Karpas-422 (cell line): ENCODE results near the gene KCNG2. TPM values are rescaled to one million over a fixed set of nuclear protein-coding genes. Genes with fewer than 3 reads are reported as not detected.

Experiments used
- DNase-seq: peaks from one replicate; pipeline ENCODE4 v3.0.0-alpha.2; 2015
- H2AFZ ChIP-seq: fragments of 200-600 bp; sonication (generic); 2 replicates; pipeline ENCODE4 v1.6.1; 2014; ENCODE audit warnings: antibody characterized with exemption, low read length, mixed read lengths
- H3K27ac ChIP-seq: fragments of 200-600 bp; sonication (generic); 2 replicates; pipeline ENCODE4 v1.5.1; 2014; ENCODE audit warnings: mild to moderate bottlenecking, low read length, moderate library complexity
- H3K27me3 ChIP-seq: fragments of 200-600 bp; sonication (generic); 2 replicates; pipeline ENCODE4 v1.6.1; 2014; ENCODE audit warnings: low read length, mixed read lengths
- H3K36me3 ChIP-seq: fragments of 200-600 bp; sonication (generic); 2 replicates; pipeline ENCODE4 v1.6.1; 2014; ENCODE audit warnings: low read length, mixed read lengths; ENCODE audit not compliant: insufficient read depth
- H3K4me1 ChIP-seq: fragments of 200-600 bp; sonication (generic); 2 replicates; pipeline ENCODE4 v1.6.1; 2014; ENCODE audit warnings: mild to moderate bottlenecking, low read length, mixed read lengths
- H3K4me2 ChIP-seq: fragments of 200-600 bp; sonication (generic); 2 replicates; pipeline ENCODE4 v1.6.1; 2014; ENCODE audit warnings: low read length, low read depth, mild to moderate bottlenecking; ENCODE audit not compliant: poor library complexity, severe bottlenecking
- H3K4me3 ChIP-seq: fragments of 200-600 bp; sonication (generic); 2 replicates; pipeline ENCODE4 v1.5.1; 2014; ENCODE audit warnings: mild to moderate bottlenecking, antibody characterized with exemption, low read length, mixed read lengths
- H3K79me2 ChIP-seq: fragments of 200-600 bp; sonication (generic); 2 replicates; pipeline ENCODE4 v1.6.1; 2014; ENCODE audit warnings: mild to moderate bottlenecking, low read length, mixed read lengths
- H3K9ac ChIP-seq: fragments of 200-600 bp; sonication (generic); 2 replicates; pipeline ENCODE4 v1.6.0; 2014; ENCODE audit warnings: low read length
- H3K9me2 ChIP-seq: fragments of 200-600 bp; sonication (generic), shearing (Covaris generic); replicated peaks from 2 replicates; pipeline ENCODE4 v1.6.0; 2014; ENCODE audit warnings: mild to moderate bottlenecking, low read length, moderate library complexity; ENCODE audit not compliant: insufficient read depth
- H3K9me3 ChIP-seq: fragments of 300-700, 200-600 bp; sonication (generic); 2 replicates; pipeline ENCODE4 v1.6.1; 2014; ENCODE audit warnings: low read length, mixed read lengths
- H4K20me1 ChIP-seq: fragments of 200-600 bp; sonication (generic); 2 replicates; pipeline ENCODE4 v1.6.1; 2014; ENCODE audit warnings: mild to moderate bottlenecking, antibody characterized with exemption, low read length, low read depth; ENCODE audit not compliant: insufficient read depth
- total RNA-seq: library from RNA; depleted of rRNA; stranded (reverse); fragments of >200 nt; shearing (Covaris generic); gene quantifications from 2 replicates; pipeline ENCODE4 v1.2.3, GENCODE V29; 2014; ENCODE audit warnings: low replicate concordance

The KCNG2 gene
- total RNA-seq, 1 experiment from 2014 or later = not detected

DNA sequence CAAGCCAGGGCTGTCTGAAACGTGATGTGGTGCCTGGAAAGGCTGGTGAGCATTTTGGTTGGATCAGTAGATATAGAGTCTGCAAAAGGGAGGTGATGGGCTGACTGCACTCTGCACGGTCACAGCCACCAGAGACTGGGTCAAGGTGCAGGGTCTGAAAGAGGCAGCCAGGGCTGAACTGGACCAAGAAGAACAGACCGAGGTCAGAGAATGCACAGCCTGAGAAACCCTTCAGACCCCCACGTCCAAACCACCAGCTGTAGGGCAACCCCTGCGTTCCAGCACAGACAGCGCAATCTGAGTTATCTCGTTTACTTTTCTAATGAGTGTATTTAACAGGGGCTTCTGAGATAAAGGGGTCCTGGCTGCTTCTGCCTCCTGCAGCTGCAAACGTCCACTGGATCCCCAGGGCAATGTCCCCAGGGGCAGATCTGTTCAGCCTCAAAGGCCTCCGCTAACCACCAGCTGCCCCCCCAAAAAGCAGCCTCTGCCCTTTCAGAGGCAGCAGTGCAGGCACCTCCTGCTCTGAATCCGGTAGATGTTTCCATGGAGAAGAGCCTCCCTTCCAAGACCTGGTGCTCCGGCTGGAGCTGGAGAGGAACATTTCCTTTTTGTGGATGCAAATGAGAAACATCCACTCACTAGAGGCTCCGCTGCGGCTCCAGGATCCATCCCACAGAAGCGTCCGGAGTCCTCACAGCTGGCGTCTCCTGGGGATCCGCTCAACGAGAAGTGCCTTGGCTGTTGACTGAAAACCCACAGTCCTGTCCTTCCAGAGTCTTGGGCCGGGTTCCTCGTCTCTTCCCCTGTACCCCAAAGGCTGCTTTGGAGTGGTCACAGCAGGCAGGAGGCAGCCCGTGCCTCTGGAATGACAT lies 970 bp upstream of the KCNG2 start:
- Histone ChIP-seq H2AFZ (no peak overlapping the region), H3K4me2 (no peak overlapping the region), H3K27me3 (no peaks in the 10 kb centered on the region), H3K9me3 (no peaks in the 10 kb centered on the region), H3K9me2 (no peaks in the 10 kb centered on the region), H3K4me3 (no peak overlapping the region), H4K20me1 (no peaks in the 10 kb centered on the region), H3K27ac (no peak overlapping the region), H3K36me3 (no peaks in the 10 kb centered on the region), H3K4me1 (no peaks in the 10 kb centered on the region), H3K79me2 (no peaks in the 10 kb centered on the region), H3K9ac (no peak overlapping the region)
- DNase-seq = no peak

GRCh38 chr18:79798346-79798998 lies 734 bp downstream of the KCNG2 start:
- Histone ChIP-seq H3K79me2 (no peaks in the 10 kb centered on the region), H3K9me3 (no peaks in the 10 kb centered on the region), H3K36me3 (no peaks in the 10 kb centered on the region), H3K4me2 (no peak overlapping the region), H3K9me2 (no peaks in the 10 kb centered on the region), H3K27me3 (no peaks in the 10 kb centered on the region), H3K4me3 (no peak overlapping the region), H3K9ac (no peak overlapping the region), H3K4me1 (no peaks in the 10 kb centered on the region), H3K27ac (no peak overlapping the region), H4K20me1 (no peaks in the 10 kb centered on the region), H2AFZ (no peak overlapping the region)
- no peak for DNase-seq

- no peak overlapping the region for H2AFZ ChIP-seq
Observed at GRCh38 chr18:79798999-79799370, 1.2 kb downstream of the KCNG2 start.

DNA sequence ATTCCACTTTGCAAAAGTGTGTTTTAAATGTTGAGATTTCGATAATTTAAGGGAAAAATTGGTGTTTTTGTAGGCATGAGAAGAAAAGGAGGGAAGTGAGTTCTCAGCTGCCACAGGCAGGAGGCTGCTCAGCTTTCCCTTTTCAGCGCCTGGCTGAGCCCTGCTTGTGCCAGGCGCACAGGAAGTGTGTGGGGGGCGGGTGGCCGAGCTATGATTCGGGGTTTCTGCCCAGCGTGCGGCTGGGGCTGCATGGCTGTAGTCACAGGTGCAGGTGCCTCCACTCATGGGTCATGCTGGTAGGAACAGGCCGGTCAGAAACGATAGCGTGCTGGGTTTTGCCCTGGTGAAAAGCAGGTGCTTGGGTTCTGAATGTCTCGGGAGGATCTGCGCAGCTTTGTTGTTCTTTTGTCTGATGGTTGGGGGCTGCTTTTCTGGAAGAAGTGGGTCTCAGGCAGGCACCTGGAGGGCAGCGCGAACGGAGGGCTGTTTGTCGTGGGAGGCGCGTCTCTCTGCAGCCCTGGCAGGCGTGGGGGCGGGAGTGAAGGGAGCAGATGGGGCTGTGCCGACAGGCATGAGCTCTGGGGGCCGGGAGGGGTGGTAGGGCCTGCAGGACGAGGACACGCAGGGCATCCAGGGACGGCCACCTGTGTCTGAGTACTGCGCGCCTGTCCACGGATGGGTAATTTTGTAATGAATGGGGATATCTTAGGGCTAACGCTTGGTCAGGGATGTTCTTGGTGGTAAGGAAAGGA lies 2.1 kb downstream of the KCNG2 start:
- H3K9me2 ChIP-seq = no peaks in the 10 kb centered on the region
- H3K4me2 ChIP-seq = no peak overlapping the region
- no peaks in the 10 kb centered on the region for H3K27me3 ChIP-seq
- H3K27ac ChIP-seq = no peak overlapping the region
- no peak overlapping the region for H2AFZ ChIP-seq
- H3K36me3 ChIP-seq = no peaks in the 10 kb centered on the region
- no peaks in the 10 kb centered on the region for H3K4me1 ChIP-seq
- DNase-seq = no peak
- no peaks in the 10 kb centered on the region for H3K79me2 ChIP-seq
- H3K4me3 ChIP-seq = no peak overlapping the region
- H3K9ac ChIP-seq = no peak overlapping the region
- no peaks in the 10 kb centered on the region for H3K9me3 ChIP-seq
- no peaks in the 10 kb centered on the region for H4K20me1 ChIP-seq

More at GRCh38 chr18:79798999-79799370, 1.2 kb downstream of the KCNG2 start:
- Histone ChIP-seq H3K9me2 (no peaks in the 10 kb centered on the region), H3K4me1 (no peaks in the 10 kb centered on the region), H3K79me2 (no peaks in the 10 kb centered on the region), H3K27me3 (no peaks in the 10 kb centered on the region), H3K4me2 (no peak overlapping the region), H3K27ac (no peak overlapping the region), H3K9me3 (no peaks in the 10 kb centered on the region), H3K9ac (no peak overlapping the region), H4K20me1 (no peaks in the 10 kb centered on the region), H3K4me3 (no peak overlapping the region), H3K36me3 (no peaks in the 10 kb centered on the region)
- no peak for DNase-seq

GRCh38 chr18:79800371-79801180 lies 2.8 kb downstream of the KCNG2 start:
- H3K4me2 ChIP-seq = no peak overlapping the region
- H3K9me3 ChIP-seq = no peaks in the 10 kb centered on the region
- H4K20me1 ChIP-seq = no peaks in the 10 kb centered on the region
- DNase-seq = no peak
- H3K4me3 ChIP-seq = no peak overlapping the region
- H3K27ac ChIP-seq = no peak overlapping the region
- no peaks in the 10 kb centered on the region for H3K27me3 ChIP-seq
- H3K9me2 ChIP-seq = no peaks in the 10 kb centered on the region
- no peak overlapping the region for H2AFZ ChIP-seq
- H3K36me3 ChIP-seq = no peaks in the 10 kb centered on the region
- no peaks in the 10 kb centered on the region for H3K4me1 ChIP-seq
- no peak overlapping the region for H3K9ac ChIP-seq
- no peaks in the 10 kb centered on the region for H3K79me2 ChIP-seq

DNA sequence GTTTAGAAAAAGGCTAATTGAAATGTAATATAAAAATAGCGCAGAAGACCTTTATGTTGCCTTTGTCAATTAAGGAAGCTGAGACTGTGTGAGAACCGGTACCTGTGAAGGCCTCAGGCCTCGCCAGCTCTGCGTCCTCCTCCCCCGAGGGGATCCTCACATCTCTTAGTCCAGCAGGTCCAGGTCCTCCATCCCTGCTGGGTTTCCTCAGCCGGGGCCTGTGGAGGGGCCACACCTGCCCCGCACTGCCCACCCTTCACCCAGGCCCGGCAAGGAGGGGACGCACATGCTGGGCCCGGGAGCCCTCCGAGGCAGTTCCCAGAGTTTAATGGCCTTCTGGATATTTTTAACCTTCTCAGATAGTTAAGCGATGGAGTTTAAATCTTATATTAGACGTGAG lies 3.5 kb downstream of the KCNG2 start:
- DNase-seq = no peak
- Histone ChIP-seq H3K36me3 (no peaks in the 10 kb centered on the region), H3K27ac (no peak overlapping the region), H3K27me3 (no peaks in the 10 kb centered on the region), H3K4me3 (no peak overlapping the region), H4K20me1 (no peaks in the 10 kb centered on the region), H3K4me1 (no peaks in the 10 kb centered on the region), H2AFZ (no peak overlapping the region), H3K79me2 (no peaks in the 10 kb centered on the region), H3K4me2 (no peak overlapping the region), H3K9me3 (no peaks in the 10 kb centered on the region), H3K9me2 (no peaks in the 10 kb centered on the region), H3K9ac (no peak overlapping the region)

DNA sequence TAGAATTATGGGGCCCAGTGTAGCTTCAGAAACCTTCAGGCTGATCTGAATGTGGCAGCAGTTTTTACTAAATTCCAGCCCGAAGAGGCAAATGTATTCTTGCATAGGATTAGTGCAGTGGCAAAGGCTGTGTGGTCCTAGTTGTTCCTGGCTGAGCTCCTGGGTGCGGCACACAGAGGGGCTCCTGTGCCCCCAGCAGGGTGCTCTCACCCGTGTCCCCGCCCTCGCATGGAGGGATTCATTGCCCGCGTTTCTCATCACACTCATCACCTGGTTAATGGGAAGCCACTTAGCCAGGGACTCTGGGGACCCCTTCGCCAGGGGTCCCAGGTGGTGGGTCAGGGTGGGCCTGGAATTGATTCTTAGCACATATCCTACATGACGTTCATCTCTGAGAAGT lies 3.9 kb downstream of the KCNG2 start:
- DNase-seq = no peak
- Histone ChIP-seq H3K4me3 (no peak overlapping the region), H3K79me2 (no peaks in the 10 kb centered on the region), H3K9ac (no peak overlapping the region), H2AFZ (no peak overlapping the region), H3K27me3 (no peaks in the 10 kb centered on the region), H3K27ac (no peak overlapping the region), H4K20me1 (no peaks in the 10 kb centered on the region), H3K9me3 (no peaks in the 10 kb centered on the region), H3K4me1 (no peaks in the 10 kb centered on the region), H3K36me3 (no peaks in the 10 kb centered on the region), H3K4me2 (no peak overlapping the region), H3K9me2 (no peaks in the 10 kb centered on the region)
